Activated T-cell treated with anti-CD3 and anti-CD28 coated beads, Interleukin-2, amount 50 U/mL, for 24 hours (primary cell): ENCODE results near the gene CTAG1A.
"Not testable (repeated sequence)": the region's sequence is repeated elsewhere in the genome, so short reads cannot be mapped to it uniquely, and the experiment has no call there.

Experiments
- DNase-seq: peaks from one replicate; pipeline ENCODE4 v3.0.0-alpha.2; 2020
- H3K27ac Mint-ChIP-seq: 2 replicates; pipeline ENCODE4 v1.8.0; 2020; ENCODE audit warnings: mild to moderate bottlenecking, mixed read lengths
- H3K27me3 Mint-ChIP-seq: 2 replicates; pipeline ENCODE4 v1.8.0; 2020; ENCODE audit warnings: mixed read lengths
- H3K36me3 Mint-ChIP-seq: 2 replicates; pipeline ENCODE4 v1.8.0; 2020; ENCODE audit warnings: low read depth, mixed read lengths
- H3K4me1 Mint-ChIP-seq: 2 replicates; pipeline ENCODE4 v1.8.0; 2020; ENCODE audit warnings: low read depth, mixed read lengths
- H3K4me3 Mint-ChIP-seq: 2 replicates; pipeline ENCODE4 v1.8.0; 2020; ENCODE audit warnings: mild to moderate bottlenecking, moderate library complexity, mixed read lengths
- H3K9me3 Mint-ChIP-seq: 2 replicates; pipeline ENCODE4 v1.8.0; 2020; ENCODE audit warnings: mixed read lengths

The CTAG1A gene

DNA sequence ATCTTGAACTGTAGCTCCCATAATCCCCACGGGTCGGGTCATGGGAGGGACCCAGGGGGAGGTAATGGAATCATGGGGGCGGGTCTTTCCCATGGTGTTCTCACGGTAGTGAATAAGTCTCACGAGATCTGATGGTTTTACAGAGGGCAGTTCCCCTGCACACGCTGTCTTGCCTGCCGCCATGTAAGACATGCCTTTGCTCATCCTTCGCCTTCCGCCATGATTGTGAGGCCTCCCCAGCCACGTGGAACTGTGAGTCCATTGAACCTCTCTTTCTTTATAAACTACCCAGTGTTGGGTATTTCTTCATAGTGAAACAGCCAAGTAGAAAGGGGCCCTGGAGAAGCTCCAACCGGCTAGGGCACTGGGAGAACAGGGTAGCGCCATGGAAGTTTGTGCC, 12.3 kb downstream of the CTAG1A start:
- H3K4me3 Mint-ChIP-seq = no peak overlapping the region
- H3K27me3 Mint-ChIP-seq = peaks cover 45% of the 10 kb centered on the region

DNA sequence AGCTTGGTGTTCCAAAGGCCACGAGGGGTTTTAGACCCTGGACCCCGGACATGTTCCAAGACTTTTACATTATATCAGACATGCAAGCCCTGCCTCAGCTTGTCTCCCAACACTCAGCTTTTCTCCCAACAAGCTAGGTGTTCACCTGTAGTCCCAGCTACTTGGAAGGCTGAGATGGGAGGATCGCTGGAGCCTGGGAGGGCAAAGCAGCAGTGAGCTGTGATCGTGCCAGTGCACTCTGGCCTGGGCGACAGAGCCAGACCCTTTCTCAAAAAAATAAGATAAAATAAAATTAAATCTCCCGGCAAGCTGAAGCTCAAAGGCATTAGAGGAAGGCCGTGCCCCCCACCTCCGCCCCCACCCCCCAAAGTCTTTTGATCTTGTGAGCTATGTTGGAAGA, 13.7 kb downstream of the CTAG1A start:
- Mint-ChIP-seq H3K4me3 (no peak overlapping the region), H3K27me3 (peaks cover 41% of the 10 kb centered on the region), H3K9me3 (no peaks in the 10 kb centered on the region), H3K36me3 (no peaks in the 10 kb centered on the region), H3K27ac (no peak overlapping the region), H3K4me1 (peaks cover 5% of the 10 kb centered on the region)
- no peak for DNase-seq

More for the DNA sequence above, 12.3 kb downstream of the CTAG1A start:
- no peak for DNase-seq
- Mint-ChIP-seq H3K36me3 (no peaks in the 10 kb centered on the region), H3K9me3 (no peaks in the 10 kb centered on the region), H3K4me1 (peaks cover 5% of the 10 kb centered on the region), H3K27ac (no peak overlapping the region)

DNA sequence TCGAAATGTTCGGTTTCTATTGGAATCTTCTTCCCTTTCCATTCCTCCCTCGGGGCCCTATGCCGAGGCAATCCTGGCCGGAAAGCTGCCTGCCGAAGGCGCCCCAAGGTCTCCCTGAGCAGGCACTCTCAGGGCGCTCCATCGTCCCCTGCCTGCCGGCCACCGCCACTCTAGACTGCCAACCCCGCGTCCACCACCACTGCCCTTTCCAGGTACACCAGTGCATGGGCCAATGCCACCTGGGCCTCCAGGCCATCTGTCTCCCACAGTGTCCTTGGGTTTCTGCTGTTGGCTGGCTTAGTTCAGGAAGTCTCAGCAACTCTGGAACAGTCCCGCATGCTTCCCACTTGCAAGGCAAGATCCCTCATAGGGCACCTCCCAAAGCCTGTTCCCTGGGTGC, 14.6 kb downstream of the CTAG1A start:
- no peaks in the 10 kb centered on the region for H3K36me3 Mint-ChIP-seq
- no peak for DNase-seq
- H3K4me3 Mint-ChIP-seq = no peak overlapping the region
- peaks cover 37% of the 10 kb centered on the region for H3K27me3 Mint-ChIP-seq
- no peak overlapping the region for H3K27ac Mint-ChIP-seq
- peaks cover 5% of the 10 kb centered on the region for H3K4me1 Mint-ChIP-seq
- H3K9me3 Mint-ChIP-seq = no peaks in the 10 kb centered on the region

- no peak overlapping the region for H3K27ac Mint-ChIP-seq
Observed at GRCh38 chrX:154600759-154601374, 15.9 kb downstream of the CTAG1A start.

GRCh38 chrX:154602226-154602625, 17.3 kb downstream of the CTAG1A start:
- Mint-ChIP-seq H3K27ac (no peak overlapping the region), H3K4me1 (peaks cover 10% of the 10 kb centered on the region), H3K4me3 (no peak overlapping the region), H3K36me3 (no peaks in the 10 kb centered on the region), H3K9me3 (no peaks in the 10 kb centered on the region), H3K27me3 (peaks cover 35% of the 10 kb centered on the region)
- no peak for DNase-seq

More at GRCh38 chrX:154600759-154601374, 15.9 kb downstream of the CTAG1A start:
- no peaks in the 10 kb centered on the region for H3K9me3 Mint-ChIP-seq
- no peaks in the 10 kb centered on the region for H3K36me3 Mint-ChIP-seq
- peaks cover 5% of the 10 kb centered on the region for H3K4me1 Mint-ChIP-seq
- H3K27me3 Mint-ChIP-seq = peaks cover 34% of the 10 kb centered on the region
- no peak overlapping the region for H3K4me3 Mint-ChIP-seq
- no peak for DNase-seq

- Mint-ChIP-seq H3K27ac (no peak overlapping the region), H3K9me3 (no peaks in the 10 kb centered on the region), H3K27me3 (peaks cover 30% of the 10 kb centered on the region), H3K4me1 (peaks cover 10% of the 10 kb centered on the region), H3K4me3 (no peak overlapping the region), H3K36me3 (no peaks in the 10 kb centered on the region)
- no peak for DNase-seq
Observed at GRCh38 chrX:154602766-154603437, 18.0 kb downstream of the CTAG1A start.

DNA sequence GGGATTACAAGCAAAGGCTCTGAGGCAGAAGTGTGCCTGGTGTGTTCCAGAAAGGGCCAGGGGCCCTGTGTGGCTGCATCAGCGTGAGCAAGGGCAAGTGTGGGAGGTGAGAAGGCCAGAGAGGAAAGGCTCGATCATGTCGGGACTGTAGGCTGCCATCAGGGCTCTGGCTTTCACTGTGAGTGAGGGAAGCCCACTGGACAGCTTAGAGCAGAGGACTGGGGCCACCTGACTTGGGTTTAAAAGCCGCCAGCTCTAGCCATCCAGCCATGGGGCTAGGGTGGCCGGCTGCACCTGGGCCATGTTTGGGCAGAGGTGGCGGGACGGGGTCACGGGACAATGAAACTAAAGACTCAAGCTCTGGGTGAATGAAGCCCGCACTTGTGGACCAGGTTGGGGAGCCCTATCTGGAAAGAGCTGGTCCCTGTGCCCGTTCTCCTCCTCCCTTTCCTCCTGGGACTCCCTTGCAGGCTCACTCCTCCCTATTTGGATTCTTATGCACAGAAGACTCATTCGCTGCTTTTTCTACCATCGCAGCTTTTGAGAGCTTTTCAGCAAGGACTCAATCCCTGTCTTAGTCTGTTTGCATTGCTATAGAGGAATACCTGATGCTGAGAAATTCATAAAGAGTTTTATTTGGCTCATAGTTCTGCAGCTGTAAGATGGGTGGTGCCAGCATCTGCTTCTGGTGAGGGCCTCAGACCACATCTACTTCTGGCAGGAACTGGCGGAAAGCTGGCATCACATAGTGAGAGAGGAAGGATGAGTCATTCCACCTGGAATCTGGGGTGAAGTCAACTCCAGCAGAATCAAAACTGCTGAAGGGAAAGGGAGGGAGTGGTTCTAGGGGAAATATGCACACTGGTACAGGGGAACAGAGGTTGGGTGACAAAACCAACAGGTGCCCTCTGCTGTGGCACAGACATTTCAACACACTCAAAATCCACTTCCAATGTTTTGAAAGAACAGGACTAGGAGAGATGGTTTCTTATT, 18.8 kb downstream of the CTAG1A start:
- Mint-ChIP-seq H3K27ac (no peak overlapping the region), H3K36me3 (no peaks in the 10 kb centered on the region), H3K9me3 (no peaks in the 10 kb centered on the region), H3K4me3 (no peak overlapping the region), H3K27me3 (peaks cover 28% of the 10 kb centered on the region), H3K4me1 (peaks cover 10% of the 10 kb centered on the region)
- DNase-seq = no peak

DNA sequence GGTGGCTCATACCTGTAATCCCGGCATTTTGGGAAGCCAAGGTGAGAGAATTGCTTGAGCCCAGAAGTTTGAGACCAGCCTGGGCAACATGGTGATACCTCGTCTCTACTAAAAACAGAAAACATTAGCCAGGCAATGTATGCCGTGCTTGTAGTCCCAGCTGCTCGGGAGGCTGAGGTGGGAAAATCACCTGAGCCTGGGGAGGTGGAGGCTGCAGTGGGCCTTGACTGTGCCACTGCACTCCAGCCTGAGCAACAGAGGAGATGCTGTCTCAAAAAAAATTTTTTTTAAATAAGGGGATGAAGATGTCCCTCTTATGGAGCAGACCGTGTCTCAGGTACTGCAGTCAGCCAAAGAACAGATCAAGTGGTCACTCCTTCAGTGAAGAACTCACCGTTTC, 20.6 kb downstream of the CTAG1A start:
- Mint-ChIP-seq H3K27me3 (peaks cover 21% of the 10 kb centered on the region), H3K27ac (no peak overlapping the region), H3K4me1 (peaks cover 5% of the 10 kb centered on the region), H3K9me3 (no peaks in the 10 kb centered on the region), H3K36me3 (no peaks in the 10 kb centered on the region), H3K4me3 (no peak overlapping the region)
- no peak for DNase-seq

- Mint-ChIP-seq H3K9me3 (no peaks in the 10 kb centered on the region), H3K36me3 (no peaks in the 10 kb centered on the region), H3K27ac (no peak overlapping the region)
Observed at GRCh38 chrX:154607370-154607769, 22.4 kb downstream of the CTAG1A start.

DNA sequence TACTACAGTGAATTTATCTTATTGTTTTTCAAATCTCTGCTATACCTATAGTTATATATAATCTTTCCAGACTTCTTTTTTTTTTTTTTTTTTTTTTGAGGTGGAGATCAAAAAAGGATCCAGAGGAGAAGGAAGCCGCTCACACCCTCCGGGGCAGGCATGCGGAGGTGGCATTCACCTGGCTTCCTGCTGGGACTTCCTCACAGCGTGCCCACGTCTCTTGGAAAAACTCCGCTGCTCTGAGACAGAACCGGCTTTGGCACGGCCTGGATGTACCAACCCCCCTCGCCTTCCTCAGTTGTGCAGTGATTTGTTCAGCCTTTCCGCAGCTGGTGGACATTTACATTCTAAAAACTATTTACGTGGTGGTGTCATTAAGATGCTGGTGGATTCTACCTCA, 23.0 kb downstream of the CTAG1A start:
- not testable (repeated sequence) for DNase-seq, H3K36me3 Mint-ChIP-seq, H3K4me3 Mint-ChIP-seq, H3K27ac Mint-ChIP-seq, H3K9me3 Mint-ChIP-seq, H3K4me1 Mint-ChIP-seq
- H3K27me3 Mint-ChIP-seq = peaks cover 18% of the 10 kb centered on the region

More at GRCh38 chrX:154607370-154607769, 22.4 kb downstream of the CTAG1A start:
- H3K4me1 Mint-ChIP-seq = peaks cover 5% of the 10 kb centered on the region
- DNase-seq = no peak
- peaks cover 21% of the 10 kb centered on the region for H3K27me3 Mint-ChIP-seq
- H3K4me3 Mint-ChIP-seq = no peak overlapping the region

DNA sequence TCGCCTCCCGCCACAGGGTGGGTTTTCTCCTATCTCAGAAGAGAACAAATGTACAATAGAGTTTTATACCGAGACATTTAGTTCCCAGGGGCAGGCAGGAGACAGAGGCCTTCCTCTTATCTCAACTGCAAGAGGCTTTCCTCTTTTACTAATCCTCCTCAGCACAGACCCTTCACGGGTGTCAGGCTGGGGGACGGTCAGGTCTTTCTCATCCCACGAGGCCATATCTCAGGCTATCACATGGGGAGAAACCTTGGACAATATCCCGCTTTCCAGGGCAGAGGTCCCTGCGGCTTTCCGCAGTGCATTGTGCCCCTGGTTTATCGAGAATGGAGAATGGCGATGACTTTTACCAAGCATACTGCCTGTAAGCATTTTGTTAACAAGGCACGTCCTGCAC, 23.9 kb downstream of the CTAG1A start:
- not testable (repeated sequence) for DNase-seq

DNA sequence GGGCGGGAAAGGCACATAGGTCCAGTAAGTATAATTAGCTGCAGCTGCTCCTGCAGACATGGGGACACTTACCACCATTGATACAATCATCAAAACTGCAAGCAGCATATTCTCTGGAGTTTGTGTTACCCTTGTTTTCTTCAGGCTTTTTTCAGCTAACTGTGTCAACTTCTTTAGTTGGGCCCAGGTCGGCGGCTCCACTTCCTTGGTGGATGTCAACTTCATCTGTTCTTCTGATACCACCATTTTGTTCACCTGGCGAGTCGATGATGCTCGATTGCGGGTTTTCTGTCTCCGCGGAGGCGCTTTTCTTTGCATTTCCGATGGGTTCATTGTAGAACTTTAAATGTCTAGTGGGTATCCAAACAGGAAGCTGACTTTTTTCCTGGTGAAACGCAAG, 26.2 kb downstream of the CTAG1A start:
- not testable (repeated sequence) for H3K9me3 Mint-ChIP-seq, H3K36me3 Mint-ChIP-seq, H3K4me1 Mint-ChIP-seq, H3K27ac Mint-ChIP-seq, DNase-seq, H3K4me3 Mint-ChIP-seq
- H3K27me3 Mint-ChIP-seq = peaks cover 11% of the 10 kb centered on the region

More for the DNA sequence above, 23.9 kb downstream of the CTAG1A start:
- H3K27ac Mint-ChIP-seq, H3K9me3 Mint-ChIP-seq, H3K36me3 Mint-ChIP-seq, H3K4me3 Mint-ChIP-seq, H3K4me1 Mint-ChIP-seq: not testable (repeated sequence)
- peaks cover 18% of the 10 kb centered on the region for H3K27me3 Mint-ChIP-seq

DNA sequence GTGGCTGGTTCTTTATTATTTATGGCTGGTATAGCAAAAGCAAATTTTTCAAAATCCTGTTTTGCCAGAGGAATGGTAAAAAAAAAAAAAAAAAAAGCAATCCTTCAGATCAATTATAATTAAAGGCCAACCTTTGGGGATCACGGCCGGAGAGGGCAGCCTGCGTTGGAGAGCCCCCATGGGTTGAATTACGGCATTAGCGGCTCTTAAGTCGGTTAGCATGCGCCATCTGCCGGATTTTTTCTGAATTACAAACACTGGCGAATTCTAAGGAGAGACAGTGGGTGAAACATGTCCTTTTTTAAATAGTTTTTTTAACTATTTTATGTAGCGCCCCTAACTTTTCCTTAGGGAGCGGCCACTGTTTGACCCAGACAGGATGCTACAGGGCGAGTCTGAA, 28.7 kb downstream of the CTAG1A start:
- not testable (repeated sequence) for H3K27me3 Mint-ChIP-seq, H3K9me3 Mint-ChIP-seq, H3K36me3 Mint-ChIP-seq, H3K4me1 Mint-ChIP-seq, H3K4me3 Mint-ChIP-seq, DNase-seq, H3K27ac Mint-ChIP-seq

- not testable (repeated sequence) for H3K9me3 Mint-ChIP-seq, H3K27me3 Mint-ChIP-seq, H3K4me3 Mint-ChIP-seq, H3K36me3 Mint-ChIP-seq, H3K4me1 Mint-ChIP-seq, H3K27ac Mint-ChIP-seq, DNase-seq
Observed at GRCh38 chrX:154619182-154619581, 34.2 kb downstream of the CTAG1A start, which contains the start of gene CTAG1B. TSS of gene CTAG1B (minus strand) at chrX:154619282. CDS start at chrX:154619218, 64 bp downstream.
